A673 (cell line): ENCODE results near the gene RBMXL3. TPM values are rescaled to one million over a fixed set of nuclear protein-coding genes. Genes with fewer than 3 reads are reported as not detected.

Experiments
- BruUV-seq: library from RNA; stranded (reverse); fragments of 400-500 nt; replicated peaks from 2 replicates; lab custom pipeline; 2021; lab: Mats Ljungman, UMichigan
- CTCF ChIA-PET: fragments of 300-600 bp; sonication (Branson Sonifier 250); formaldehyde crosslinking; loops from one replicate; lab custom pipeline; 2022; ENCODE audit warnings: antibody characterized with exemption; lab: Charles Lee
- POLR2A ChIA-PET: fragments of 300-600 bp; sonication (Branson Sonifier 250); formaldehyde crosslinking; loops from one replicate; lab custom pipeline; 2022; ENCODE audit warnings: antibody characterized with exemption; ENCODE audit not compliant: low non-redundant PET; lab: Charles Lee
- DNase-seq: peaks from one replicate; pipeline ENCODE4 v3.0.0-alpha.2; 2015; ENCODE audit warnings: low spot score
- H3K27ac ChIP-seq: fragments of 200-600 bp; sonication (generic); 2 replicates; pipeline ENCODE4 v1.5.1; 2016; ENCODE audit warnings: mixed run types, low read depth, mild to moderate bottlenecking, mixed read lengths, antibody characterized with exemption, low read length; ENCODE audit not compliant: poor library complexity, severe bottlenecking
- H3K27me3 ChIP-seq: fragments of 200-600 bp; sonication (generic); replicated peaks from 2 replicates; pipeline ENCODE4 v1.6.1; 2017; ENCODE audit warnings: mixed run types, low read depth, mild to moderate bottlenecking, mixed read lengths, antibody characterized with exemption, low read length; ENCODE audit not compliant: insufficient read depth, poor library complexity
- H3K36me3 ChIP-seq: fragments of 200-600 bp; sonication (generic); 2 replicates; pipeline ENCODE4 v1.6.1; 2016; ENCODE audit warnings: mixed run types, mild to moderate bottlenecking, mixed read lengths, antibody characterized with exemption, low read length; ENCODE audit not compliant: insufficient read depth, poor library complexity, severe bottlenecking
- H3K4me1 ChIP-seq: fragments of 200-600 bp; sonication (generic); 2 replicates; pipeline ENCODE4 v1.6.1; 2017; ENCODE audit warnings: mixed run types, mild to moderate bottlenecking, mixed read lengths, antibody characterized with exemption, low read length; ENCODE audit not compliant: insufficient read depth, poor library complexity, severe bottlenecking
- H3K4me3 ChIP-seq: fragments of 200-600 bp; sonication (generic); 2 replicates; pipeline ENCODE4 v1.5.1; 2016; ENCODE audit warnings: low read depth, mixed run types, mild to moderate bottlenecking, mixed read lengths, low read length; ENCODE audit not compliant: poor library complexity, severe bottlenecking
- H3K9me3 ChIP-seq: fragments of 200-600 bp; sonication (generic); 2 replicates; pipeline ENCODE4 v1.6.1; 2016; ENCODE audit warnings: mixed run types, low read depth, mild to moderate bottlenecking, mixed read lengths, antibody characterized with exemption, low read length; ENCODE audit not compliant: poor library complexity, severe bottlenecking
- CTCF ChIP-seq: fragments of 300-800, 200-600 bp; sonication (generic); conservative IDR thresholded peaks from 2 replicates; pipeline ENCODE4 v1.5.1; 2017; ENCODE audit warnings: low read depth, mild to moderate bottlenecking, antibody characterized with exemption, low read length, moderate library complexity, mixed read lengths
- EZH2 ChIP-seq: fragments of 200-600 bp; sonication (generic); IDR thresholded peaks from 2 replicates; pipeline ENCODE4 v1.6.1; 2017; ENCODE audit warnings: borderline replicate concordance, low read depth, mild to moderate bottlenecking, mixed read lengths, antibody characterized with exemption, low read length; ENCODE audit not compliant: poor library complexity, severe bottlenecking
- intact Hi-C: fragments of 100-400 bp; cut with micrococcal nuclease; formaldehyde crosslinking; loops from one replicate; pipeline ENCODE4 v1.10.0; 2022; ENCODE audit not compliant: unreplicated experiment
- total RNA-seq: library from RNA; stranded (reverse); gene quantifications from 2 replicates; pipeline ENCODE4 v1.2.3, GENCODE V29; 2021

Gene RBMXL3
- total RNA-seq, 1 experiment from 2014 or later, result not detected

- intact Hi-C loops, result no loop called here
- H3K4me1 ChIP-seq, result no peaks in the 10 kb centered on the region
These were observed 47.8 kb downstream of the RBMXL3 start for GRCh38 chrX:115237056-115237455.

More at GRCh38 chrX:115237056-115237455, 47.8 kb downstream of the RBMXL3 start:
- Histone ChIP-seq H3K9me3 (no peaks in the 10 kb centered on the region), H3K27ac (no peak overlapping the region), H3K36me3 (no peaks in the 10 kb centered on the region), H3K4me3 (no peak overlapping the region), H3K27me3 (peaks cover 39% of the 10 kb centered on the region)
- CTCF ChIA-PET, result no interaction called here
- BruUV-seq, result no TSS peak
- DNase-seq, result no peak
- POLR2A ChIA-PET, result no interaction called here
- TF ChIP-seq CTCF (no peak), EZH2 (no peak)

Other genes starting within 250 kb of the RBMXL3 start
- 0.28 TPM in 1 of 2 replicates, not detected in the other for gene IL13RA2, start 171.8 kb upstream of the RBMXL3 start, total RNA-seq
- 4.2 and 4.8 TPM in 2 replicates for gene LRCH2, start 44.7 kb downstream of the RBMXL3 start, total RNA-seq
- gene LUZP4, start 100.3 kb downstream of the RBMXL3 start, total RNA-seq, result not detected in 2 replicates